Fibroblast of lung (primary cell): ENCODE measurements around the gene DCAF8. TPM values are rescaled to one million over a fixed set of nuclear protein-coding genes. Genes with fewer than 3 reads are reported as not detected.

ENCODE experiments used
- DNase-seq, 2 donors: peaks; one replicate each; pipeline versions ENCODE4 v3.0.0 to v3.0.0-alpha.2; 2010; ENCODE audit warnings: low read depth in 2 of 2
- H2AFZ ChIP-seq: 2 replicates; pipeline ENCODE4 v1.5.1; 2012; ENCODE audit warnings: low read length, control low read depth, inconsistent platforms
- H3K27ac ChIP-seq: 2 replicates; pipeline ENCODE4 v1.5.1; 2011; ENCODE audit warnings: low read length, control low read depth; ENCODE audit not compliant: insufficient read depth
- H3K27me3 ChIP-seq: 2 replicates; pipeline ENCODE4 v1.5.1; 2011; ENCODE audit warnings: mild to moderate bottlenecking, low read length; ENCODE audit not compliant: control insufficient read depth, insufficient read depth
- H3K36me3 ChIP-seq: 2 replicates; pipeline ENCODE4 v1.5.1; 2011; ENCODE audit warnings: low read length; ENCODE audit not compliant: control insufficient read depth, insufficient read depth
- H3K4me1 ChIP-seq: 2 replicates; pipeline ENCODE4 v1.5.1; 2011; ENCODE audit warnings: low read length; ENCODE audit not compliant: control insufficient read depth, insufficient read depth; ENCODE audit errors: extremely low read depth
- H3K4me2 ChIP-seq: 2 replicates; pipeline ENCODE4 v1.5.1; 2011; ENCODE audit warnings: low read length, control low read depth; ENCODE audit not compliant: insufficient read depth; ENCODE audit errors: extremely low read depth
- H3K4me3 ChIP-seq, 4 experiments: fragments of 200-600 bp in 1 of 4; sonication (generic) in 1 of 4; replicated peaks in 1 of 4; 2 replicates each; pipeline ENCODE4 v1.5.1; 2011 to 2016; ENCODE audit warnings: low read length in 4 of 4, low read depth in 3 of 4, mild to moderate bottlenecking in 3 of 4, control low read depth in 2 of 4, inconsistent platforms in 1 of 4, mixed read lengths in 1 of 4; ENCODE audit not compliant: insufficient read depth in 1 of 4; ENCODE audit errors: control extremely low read depth in 1 of 4
- H3K79me2 ChIP-seq: 2 replicates; pipeline ENCODE4 v1.5.1; 2012; ENCODE audit warnings: mild to moderate bottlenecking, low read length, inconsistent platforms; ENCODE audit not compliant: control insufficient read depth, insufficient read depth
- H3K9ac ChIP-seq: 2 replicates; pipeline ENCODE4 v1.5.1; 2011; ENCODE audit warnings: mild to moderate bottlenecking, low read length, control low read depth; ENCODE audit not compliant: insufficient read depth
- H3K9me3 ChIP-seq: 2 replicates; pipeline ENCODE4 v1.5.1; 2012; ENCODE audit warnings: low read depth, low read length; ENCODE audit not compliant: control insufficient read depth, insufficient read depth
- H4K20me1 ChIP-seq: 2 replicates; pipeline ENCODE4 v1.5.1; 2011; ENCODE audit warnings: low read length; ENCODE audit not compliant: control insufficient read depth, insufficient read depth; ENCODE audit errors: extremely low read depth
- CTCF ChIP-seq, 2 donors: IDR thresholded peaks in 1 of 2; conservative IDR thresholded peaks in 1 of 2; 1 replicate in 1 of 2; 2 replicates in 1 of 2; pipeline ENCODE4 v1.5.1; 2011 to 2012; ENCODE audit warnings: low read length in 2 of 2, control low read depth in 1 of 2, inconsistent platforms in 1 of 2, low read depth in 1 of 2, mild to moderate bottlenecking in 1 of 2
- EZH2 ChIP-seq: IDR thresholded peaks from 2 replicates; pipeline ENCODE4 v1.5.1; 2012; ENCODE audit warnings: low read length, control low read depth, mild to moderate bottlenecking; ENCODE audit errors: missing control alignments
- polyA plus RNA-seq, 2 donors: library from polyadenylated mRNA; depleted of rRNA in 1 of 2; stranded (reverse) in 1 of 2; unstranded in 1 of 2; fragments of >200 nt; gene quantifications; 2 replicates each; pipeline ENCODE4 v1.2.1, GENCODE V29; 2011 to 2012; ENCODE audit warnings: missing spikeins in 1 of 2
- total RNA-seq: library from RNA; depleted of rRNA; stranded (reverse); fragments of >200 nt; gene quantifications from 2 replicates; pipeline ENCODE4 v1.2.1, GENCODE V29; 2014

The DCAF8 gene
- total and polyA plus RNA-seq, 2 donors (not counting 1 experiment from before 2014, with no cell fraction given): 72.6 to 89.8 TPM

- no peak overlapping the region for H3K9ac ChIP-seq
- H3K9me3 ChIP-seq: no peaks in the 10 kb centered on the region
- H2AFZ ChIP-seq: no peak overlapping the region
- no peak for DNase-seq
- no peaks in the 10 kb centered on the region for H3K27me3 ChIP-seq
- no peaks in the 10 kb centered on the region for H4K20me1 ChIP-seq
- no peaks in the 10 kb centered on the region for H3K4me1 ChIP-seq
- H3K79me2 ChIP-seq: peaks cover 16% of the 10 kb centered on the region
- no peak overlapping the region for H3K27ac ChIP-seq
- H3K4me3 ChIP-seq: no peak overlapping the region
- no peaks in the 10 kb centered on the region for H3K36me3 ChIP-seq
- H3K4me2 ChIP-seq: no peak overlapping the region
- TF ChIP-seq CTCF (conservative IDR thresholded peaks at IDR 0.05 in 1 of 2, IDR thresholded peaks at IDR 0.05 in 1 of 2; ENCODE audit: low read depth in 1 of 2, low read length in 2 of 2) (no peak), EZH2 (no peak)
These were observed 15.3 kb downstream of the DCAF8 start for GRCh38 chr1:160247053-160247452.

- H3K79me2 ChIP-seq: peaks cover 13% of the 10 kb centered on the region
These were observed 16.9 kb downstream of the DCAF8 start for GRCh38 chr1:160245434-160245833.

GRCh38 chr1:160244209-160244608 lies 18.1 kb downstream of the DCAF8 start:
- Histone ChIP-seq H3K9me3 (no peaks in the 10 kb centered on the region), H3K9ac (no peak overlapping the region), H3K4me1 (no peaks in the 10 kb centered on the region), H4K20me1 (no peaks in the 10 kb centered on the region), H3K27me3 (no peaks in the 10 kb centered on the region), H2AFZ (no peak overlapping the region), H3K36me3 (peaks cover 3% of the 10 kb centered on the region), H3K4me3 (no peak overlapping the region), H3K27ac (no peak overlapping the region), H3K79me2 (peaks cover 13% of the 10 kb centered on the region), H3K4me2 (no peak overlapping the region)
- TF ChIP-seq EZH2: no peak
- TF ChIP-seq CTCF (conservative IDR thresholded peaks at IDR 0.05 in 1 of 2, IDR thresholded peaks at IDR 0.05 in 1 of 2; ENCODE audit: low read depth in 1 of 2, low read length in 2 of 2): no peak
- DNase-seq: no peak

More at GRCh38 chr1:160245434-160245833, 16.9 kb downstream of the DCAF8 start:
- no peak overlapping the region for H2AFZ ChIP-seq
- H3K4me2 ChIP-seq: no peak overlapping the region
- H3K4me3 ChIP-seq: no peak overlapping the region
- no peaks in the 10 kb centered on the region for H4K20me1 ChIP-seq
- no peaks in the 10 kb centered on the region for H3K4me1 ChIP-seq
- no peaks in the 10 kb centered on the region for H3K36me3 ChIP-seq
- H3K9ac ChIP-seq: no peak overlapping the region
- no peaks in the 10 kb centered on the region for H3K9me3 ChIP-seq
- H3K27ac ChIP-seq: no peak overlapping the region
- TF ChIP-seq CTCF (conservative IDR thresholded peaks at IDR 0.05 in 1 of 2, IDR thresholded peaks at IDR 0.05 in 1 of 2; ENCODE audit: low read depth in 1 of 2, low read length in 2 of 2) (no peak), EZH2 (no peak)
- DNase-seq: no peak
- no peaks in the 10 kb centered on the region for H3K27me3 ChIP-seq
